ENCODE data around the gene MARCKSL1.

- TF ChIP-seq CTCF (IDR thresholded peaks at IDR 0.05): no peak
- TF ChIP-seq POLR2A (IDR thresholded peaks at IDR 0.05): no peak
These were observed 5.4 kb downstream of the MARCKSL1 start for GRCh38 chr1:32330558-32331151.

Data from lower leg skin (tissue), 3 donors.